SK-N-MC (cell line): ENCODE measurements around the gene AQP7.

ENCODE experiments used
- EZH2 ChIP-seq: fragments of 200-600 bp; sonication (generic); IDR thresholded peaks from one replicate; pipeline ENCODE4 v1.6.1; 2017; ENCODE audit warnings: antibody characterized with exemption
- POLR2AphosphoS5 ChIP-seq: IDR thresholded peaks from 2 replicates; pipeline ENCODE4 v1.6.1; 2012; ENCODE audit warnings: mild to moderate bottlenecking, low read depth, low read length, borderline replicate concordance

- TF ChIP-seq EZH2 (no peak), POLR2AphosphoS5 (no peak)
Measured at GRCh38 chr9:33344145-33344544, 58.2 kb downstream of the AQP7 start.
